B cell (primary cell): ENCODE measurements around the gene SLCO3A1. TPM values are rescaled to one million over a fixed set of nuclear protein-coding genes. Genes with fewer than 3 reads are reported as not detected.

ENCODE experiments used
- ATAC-seq: fragments of 200-7000 bp; cut with Tn5 transposase; one replicate; pipeline ENCODE4 v1.10.0; 2021; ENCODE audit warnings: low read depth, mild to moderate bottlenecking, moderate number of reproducible peaks, moderate library complexity
- CTCF ChIA-PET: fragments of 350-600 bp; sonication (Branson Sonifier 250); formaldehyde crosslinking; loops from one replicate; lab custom pipeline; 2021; ENCODE audit warnings: antibody characterized with exemption, inconsistent platforms; lab: Charles Lee
- POLR2A ChIA-PET: fragments of 350-600 bp; sonication (Branson Sonifier 250); formaldehyde crosslinking; loops from one replicate; lab custom pipeline; 2021; ENCODE audit warnings: antibody characterized with exemption; lab: Charles Lee
- DNase-seq: peaks from one replicate; pipeline ENCODE4 v3.0.0; 2013
- H2AFZ ChIP-seq: 2 replicates; pipeline ENCODE4 v1.6.1; 2012; ENCODE audit warnings: mild to moderate bottlenecking, low read depth, low read length; ENCODE audit not compliant: insufficient read depth, poor library complexity, severe bottlenecking
- H3K27ac ChIP-seq, 2 donors: 1 replicate in 1 of 2; 2 replicates in 1 of 2; pipeline ENCODE4 v1.5.1; 2012 to 2013; ENCODE audit warnings: low read length in 2 of 2, mild to moderate bottlenecking in 2 of 2, moderate library complexity in 1 of 2
- H3K27me3 ChIP-seq, 4 experiments: fragments of 200-600 bp in 1 of 4; sonication (generic) in 1 of 4; replicated peaks in 1 of 4; 1 replicate in 2 of 4; 2 replicates in 2 of 4; pipeline versions ENCODE4 v1.6.1 to v1.7.0; 2013 to 2016; ENCODE audit warnings: low read length in 3 of 4, mild to moderate bottlenecking in 2 of 4, mixed read lengths in 1 of 4, moderate library complexity in 1 of 4; ENCODE audit not compliant: insufficient read depth in 4 of 4, control insufficient read depth in 3 of 4; ENCODE audit errors: control extremely low read depth in 1 of 4
- H3K36me3 ChIP-seq, 2 experiments: replicated peaks in 1 of 2; 1 replicate in 1 of 2; 2 replicates in 1 of 2; pipeline versions ENCODE4 v1.6.1 to v1.7.1; 2013; ENCODE audit warnings: low read length in 1 of 2; ENCODE audit not compliant: insufficient read depth in 2 of 2, control insufficient read depth in 1 of 2; ENCODE audit errors: control extremely low read depth in 1 of 2, extremely low read depth in 1 of 2
- H3K4me1 ChIP-seq, 2 donors: fragments of 200-600 bp in 1 of 2; sonication (generic) in 1 of 2; 1 replicate in 1 of 2; 2 replicates in 1 of 2; pipeline versions ENCODE4 v1.5.1 to v1.6.1; 2013 to 2017; ENCODE audit warnings: low read length in 2 of 2; ENCODE audit not compliant: control insufficient read depth in 2 of 2, insufficient read depth in 2 of 2
- H3K4me2 ChIP-seq: replicated peaks from 2 replicates; pipeline ENCODE3; 2012; ENCODE audit warnings: mild to moderate bottlenecking, low read depth, low read length; ENCODE audit not compliant: poor library complexity, severe bottlenecking
- H3K4me3 ChIP-seq, 5 experiments: fragments of 200-600 bp in 1 of 5; sonication (generic) in 1 of 5; 1 replicate in 3 of 5; 2 replicates in 2 of 5; pipeline versions ENCODE4 v1.5.1 to v1.7.0; 2011 to 2016; ENCODE audit warnings: low read length in 4 of 5, mild to moderate bottlenecking in 4 of 5, low read depth in 2 of 5, control low read depth in 1 of 5, moderate library complexity in 1 of 5; ENCODE audit not compliant: insufficient read depth in 1 of 5; ENCODE audit errors: control extremely low read depth in 1 of 5, extremely low read depth in 1 of 5
- H3K79me2 ChIP-seq: fragments of 200-600 bp; sonication (generic); one replicate; pipeline ENCODE4 v1.6.0; 2016; ENCODE audit warnings: low read length; ENCODE audit not compliant: control insufficient read depth, insufficient read depth
- H3K9ac ChIP-seq: fragments of 200-600 bp; sonication (generic); 2 replicates; pipeline ENCODE4 v1.6.1; 2017; ENCODE audit warnings: mild to moderate bottlenecking, low read length, moderate library complexity
- H3K9me3 ChIP-seq, 3 donors: one replicate each; pipeline versions ENCODE4 v1.6.1 to v1.7.1; 2013; ENCODE audit warnings: low read length in 2 of 3; ENCODE audit not compliant: control insufficient read depth in 2 of 3, insufficient read depth in 1 of 3; ENCODE audit errors: control extremely low read depth in 1 of 3
- H4K20me1 ChIP-seq: 2 replicates; pipeline ENCODE4 v1.6.0; 2012; ENCODE audit warnings: mild to moderate bottlenecking, low read length; ENCODE audit not compliant: insufficient read depth, control insufficient read depth, poor library complexity, severe bottlenecking
- H3K27ac Mint-ChIP-seq: one replicate; pipeline ENCODE4 v1.8.0; 2021; ENCODE audit warnings: mixed read lengths
- H3K27me3 Mint-ChIP-seq: one replicate; pipeline ENCODE4 v1.8.0; 2021; ENCODE audit warnings: mixed read lengths
- H3K4me1 Mint-ChIP-seq: one replicate; pipeline ENCODE4 v1.8.0; 2021; ENCODE audit warnings: mixed read lengths
- H3K4me3 Mint-ChIP-seq: one replicate; pipeline ENCODE4 v1.8.0; 2021; ENCODE audit warnings: mixed read lengths
- H3K9me3 Mint-ChIP-seq: one replicate; pipeline ENCODE4 v1.8.0; 2022; ENCODE audit warnings: mixed read lengths; ENCODE audit not compliant: insufficient read depth
- EZH2 ChIP-seq: IDR thresholded peaks from 2 replicates; pipeline ENCODE4 v1.6.1; 2012; ENCODE audit warnings: borderline replicate concordance, low read depth, mild to moderate bottlenecking, moderate library complexity, low read length; ENCODE audit not compliant: insufficient read depth, poor library complexity, severe bottlenecking
- WGBS: methylation state at CpG from one replicate; pipeline ENCODE4 v1.1.5; 2013; ENCODE audit warnings: missing lambda C conversion rate; ENCODE audit not compliant: insufficient coverage; 5-methylcytosine and 5-hydroxymethylcytosine counted together
- intact Hi-C: fragments of 100-400 bp; cut with micrococcal nuclease; formaldehyde crosslinking; loops from one replicate; pipeline ENCODE4 v1.10.0; 2022
- polyA plus RNA-seq: library from polyadenylated mRNA; depleted of rRNA; stranded (reverse); fragments of >200 nt; gene quantifications from 2 replicates; pipeline ENCODE4 v1.2.3, GENCODE V29; 2012
- total RNA-seq, 2 donors: library from RNA; stranded (reverse); fragments of 120-200 nt in 1 of 2; gene quantifications; 1 replicate in 1 of 2; 2 replicates in 1 of 2; pipeline versions ENCODE4 v1.2.3 to v1.2.4, GENCODE V29; 2013 to 2022
- TF ChIP-seq, protein P1 (sequence below): fragments of 200-600 bp; IDR thresholded peaks from one replicate; pipeline ENCODE4 v1.8.0; 2022; ENCODE audit warnings: antibody characterized with exemption, mild to moderate bottlenecking

The SLCO3A1 gene
- total and polyA plus RNA-seq, 2 donors (not counting 1 experiment from before 2014, with no cell fraction given): 0.99 to 2.3 TPM

GRCh38 chr15:91881569-91882297, 28.2 kb downstream of the SLCO3A1 start:
- Mint-ChIP-seq H3K27me3 (no peaks in the 10 kb centered on the region), H3K4me1 (no peaks in the 10 kb centered on the region), H3K27ac (no peak overlapping the region), H3K4me3 (no peak overlapping the region), H3K9me3 (no peaks in the 10 kb centered on the region)
- Histone ChIP-seq H3K79me2 (no peaks in the 10 kb centered on the region), H3K27ac (no peak overlapping the region), H3K36me3 (no peaks in the 10 kb centered on the region), H3K4me3 (no peak overlapping the region), H3K9me3 (no peaks in the 10 kb centered on the region), H3K27me3 (no peaks in the 10 kb centered on the region), H3K4me1 (no peaks in the 10 kb centered on the region), H3K9ac (no peak overlapping the region), H2AFZ (no peak overlapping the region), H3K4me2 (no peak overlapping the region), H4K20me1 (no peaks in the 10 kb centered on the region)
- TF ChIP-seq, protein P1, sequence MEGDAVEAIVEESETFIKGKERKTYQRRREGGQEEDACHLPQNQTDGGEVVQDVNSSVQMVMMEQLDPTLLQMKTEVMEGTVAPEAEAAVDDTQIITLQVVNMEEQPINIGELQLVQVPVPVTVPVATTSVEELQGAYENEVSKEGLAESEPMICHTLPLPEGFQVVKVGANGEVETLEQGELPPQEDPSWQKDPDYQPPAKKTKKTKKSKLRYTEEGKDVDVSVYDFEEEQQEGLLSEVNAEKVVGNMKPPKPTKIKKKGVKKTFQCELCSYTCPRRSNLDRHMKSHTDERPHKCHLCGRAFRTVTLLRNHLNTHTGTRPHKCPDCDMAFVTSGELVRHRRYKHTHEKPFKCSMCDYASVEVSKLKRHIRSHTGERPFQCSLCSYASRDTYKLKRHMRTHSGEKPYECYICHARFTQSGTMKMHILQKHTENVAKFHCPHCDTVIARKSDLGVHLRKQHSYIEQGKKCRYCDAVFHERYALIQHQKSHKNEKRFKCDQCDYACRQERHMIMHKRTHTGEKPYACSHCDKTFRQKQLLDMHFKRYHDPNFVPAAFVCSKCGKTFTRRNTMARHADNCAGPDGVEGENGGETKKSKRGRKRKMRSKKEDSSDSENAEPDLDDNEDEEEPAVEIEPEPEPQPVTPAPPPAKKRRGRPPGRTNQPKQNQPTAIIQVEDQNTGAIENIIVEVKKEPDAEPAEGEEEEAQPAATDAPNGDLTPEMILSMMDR: no peak
- no peak for TF ChIP-seq EZH2
- POLR2A ChIA-PET: no interaction called here
- CTCF ChIA-PET: no interaction called here
- no peak for ATAC-seq
- DNase-seq: no peak
- intact Hi-C loops: no loop called here
- 93% methylated on average over 6 of the region's 9 CpGs for WGBS

DNA sequence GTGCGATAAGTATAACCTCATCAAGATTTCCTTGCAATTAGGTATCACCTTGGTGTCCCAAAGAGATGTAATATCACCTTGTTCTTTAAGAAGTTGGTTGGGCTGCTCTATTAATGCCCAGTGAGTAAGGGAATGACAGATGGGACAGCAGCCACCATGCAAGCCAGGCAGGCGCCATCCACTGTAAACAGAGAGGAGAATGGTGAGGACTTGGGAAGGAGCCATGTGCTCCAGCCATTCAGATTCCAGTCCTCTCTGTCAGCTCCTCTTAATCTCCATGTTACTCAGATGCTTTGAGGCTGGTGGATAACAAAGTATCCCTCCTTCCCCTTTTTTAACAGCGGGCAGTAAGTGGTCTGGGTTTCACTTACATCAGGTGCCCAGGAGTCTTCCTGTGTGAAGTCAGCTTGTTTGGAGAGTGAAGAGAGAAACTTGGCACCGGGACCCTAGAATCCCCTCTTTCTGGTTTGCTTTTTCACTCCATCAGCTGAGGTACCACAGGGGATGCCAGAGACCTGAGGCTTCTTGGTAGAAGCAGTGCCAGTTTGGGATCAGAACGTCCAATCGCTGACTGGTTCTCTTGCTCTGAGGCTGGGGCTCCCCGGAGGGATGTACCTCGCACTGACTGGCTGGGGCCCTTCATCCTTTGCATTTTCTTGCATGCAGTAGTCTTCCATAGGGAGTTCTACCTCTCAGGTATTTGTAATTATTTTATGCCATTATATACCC, 29.5 kb downstream of the SLCO3A1 start:
- H3K4me1 Mint-ChIP-seq: no peaks in the 10 kb centered on the region
- CTCF ChIA-PET: no interaction called here
- intact Hi-C loops: no loop called here

More for the DNA sequence above, 29.5 kb downstream of the SLCO3A1 start:
- Histone ChIP-seq H3K4me2 (no peak overlapping the region), H3K79me2 (no peaks in the 10 kb centered on the region), H4K20me1 (no peaks in the 10 kb centered on the region), H3K36me3 (no peaks in the 10 kb centered on the region), H3K27ac (no peak overlapping the region), H3K4me1 (no peaks in the 10 kb centered on the region), H2AFZ (no peak overlapping the region), H3K4me3 (no peak overlapping the region), H3K9ac (no peak overlapping the region), H3K9me3 (no peaks in the 10 kb centered on the region), H3K27me3 (no peaks in the 10 kb centered on the region)
- ATAC-seq: no peak
- Mint-ChIP-seq H3K4me3 (no peak overlapping the region), H3K27me3 (no peaks in the 10 kb centered on the region), H3K27ac (no peak overlapping the region), H3K9me3 (no peaks in the 10 kb centered on the region)
- TF ChIP-seq, protein P1: no peak
- no peak for TF ChIP-seq EZH2
- POLR2A ChIA-PET: no interaction called here
- 83% methylated on average over 3 of the region's 8 CpGs for WGBS
- no peak for DNase-seq
